ENCODE data around the gene DIP2C.
"Not testable (repeated sequence)": the region's sequence is repeated elsewhere in the genome, so short reads cannot be mapped to it uniquely, and the experiment has no call there.

DIP2C gene

DNA sequence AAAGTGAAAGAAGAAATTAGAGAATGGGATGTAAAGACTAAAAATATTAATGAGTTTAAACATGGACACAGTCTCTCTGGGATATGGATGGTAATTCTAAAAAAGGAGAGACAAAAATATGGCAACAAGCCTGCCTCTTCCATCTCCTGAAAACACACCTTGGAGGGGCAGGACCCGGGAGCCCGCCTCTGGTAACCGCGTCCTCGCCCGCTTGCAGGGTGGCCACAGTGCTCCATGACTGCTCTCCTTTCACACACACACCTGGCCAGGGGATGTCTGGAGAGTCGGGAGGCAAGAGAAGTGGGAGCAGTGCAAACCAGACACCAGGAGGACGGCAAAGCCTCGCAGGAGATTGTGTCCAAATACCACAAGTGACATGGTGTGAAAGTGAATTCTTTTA lies 387.9 kb downstream of the DIP2C start:
- DNase-seq (ENCODE audit: low spot score): no peak
- no peak for TF ChIP-seq CTCF (IDR thresholded peaks at IDR 0.05; ENCODE audit: borderline replicate concordance, control extremely low read depth, extremely low read depth, insufficient read depth, missing control alignments)
- in situ Hi-C loops (cut with MboI; ENCODE audit: low sequenced_read_pairs, unreplicated experiment): no loop called here

DNA sequence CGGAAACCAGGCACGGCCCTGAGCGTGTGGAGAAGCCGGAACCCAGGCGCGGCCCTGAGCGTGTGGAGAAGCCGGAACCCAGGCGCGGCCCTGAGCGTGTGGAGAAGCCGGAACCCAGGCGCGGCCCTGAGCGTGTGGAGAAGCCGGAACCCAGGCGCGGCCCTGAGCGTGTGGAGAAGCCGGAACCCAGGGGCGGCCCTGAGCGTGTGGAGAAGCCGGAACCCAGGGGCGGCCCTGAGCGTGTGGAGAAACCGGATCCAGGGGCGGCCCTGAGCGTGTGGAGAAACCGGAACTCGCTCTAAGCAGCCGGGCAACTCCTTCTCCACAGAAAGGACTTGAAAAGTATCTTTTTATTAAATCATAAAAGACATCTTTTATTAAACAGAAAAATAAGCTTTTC lies 388.9 kb downstream of the DIP2C start:
- DNase-seq (ENCODE audit: low spot score); in situ Hi-C loops (cut with MboI; ENCODE audit: low sequenced_read_pairs, unreplicated experiment): not testable (repeated sequence)

DNA sequence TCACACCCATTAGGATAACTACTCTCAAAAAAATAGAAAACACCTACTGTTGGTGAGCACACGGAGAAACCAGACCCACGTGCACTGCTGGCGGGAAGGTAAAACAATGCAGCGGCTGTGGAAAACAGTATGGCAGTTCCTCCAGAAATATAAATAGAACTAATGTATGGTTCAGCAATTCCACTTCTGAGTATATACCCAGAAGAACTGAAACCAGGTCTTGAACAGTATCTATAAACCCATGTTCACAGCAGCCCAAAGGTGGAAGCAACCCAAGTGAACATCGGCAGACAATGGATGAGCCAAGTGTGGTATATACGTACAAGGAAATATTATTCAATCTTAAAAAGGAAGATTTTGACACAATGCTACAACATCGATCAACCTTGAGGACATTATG lies 389.5 kb downstream of the DIP2C start:
- in situ Hi-C loops (cut with MboI; ENCODE audit: low sequenced_read_pairs, unreplicated experiment): no loop called here
- no peak for DNase-seq (ENCODE audit: low spot score)
- no peak for TF ChIP-seq CTCF (IDR thresholded peaks at IDR 0.05; ENCODE audit: borderline replicate concordance, control extremely low read depth, extremely low read depth, insufficient read depth, missing control alignments)

DNA sequence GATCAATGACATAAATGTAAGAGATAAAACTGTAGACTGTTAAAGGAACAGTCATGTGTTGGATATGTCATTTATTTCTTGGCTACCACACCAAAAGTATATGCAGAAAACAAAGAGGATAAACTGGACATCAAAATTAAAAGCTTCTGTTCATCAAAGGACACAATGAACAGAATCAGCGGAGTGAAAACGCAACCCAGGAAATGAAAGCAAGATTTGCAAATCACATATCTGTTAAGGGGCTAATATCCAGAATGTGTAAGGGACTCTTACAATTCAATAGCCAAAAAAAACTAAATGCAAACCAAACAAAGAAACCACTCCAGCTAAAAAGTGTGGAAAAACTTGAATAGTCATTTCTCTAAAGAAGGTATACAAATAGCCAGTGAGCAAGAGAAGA lies 390.0 kb downstream of the DIP2C start:
- in situ Hi-C loops (cut with MboI; ENCODE audit: low sequenced_read_pairs, unreplicated experiment): no loop called here
- no peak for DNase-seq (ENCODE audit: low spot score)
- no peak for TF ChIP-seq CTCF (IDR thresholded peaks at IDR 0.05; ENCODE audit: borderline replicate concordance, control extremely low read depth, extremely low read depth, insufficient read depth, missing control alignments)

DNA sequence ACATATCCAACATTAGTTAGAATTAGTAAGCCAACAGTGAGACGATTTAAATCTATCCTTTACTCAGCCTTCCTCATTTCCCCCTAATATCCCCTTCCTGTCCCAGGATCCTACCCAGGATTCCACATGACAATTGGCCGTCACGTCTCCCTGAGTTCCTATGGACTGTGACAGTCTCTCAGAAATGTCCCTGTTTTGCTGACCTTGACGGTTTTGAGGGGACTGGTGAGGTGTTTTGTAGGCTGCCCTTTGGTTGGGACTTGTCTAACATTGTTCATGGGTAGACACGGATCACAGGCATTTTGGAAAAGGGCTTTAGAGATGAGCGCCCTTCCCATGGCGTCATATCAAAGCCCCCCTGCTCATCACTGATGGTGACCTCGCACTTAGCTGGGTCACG lies 391.4 kb downstream of the DIP2C start:
- in situ Hi-C loops (cut with MboI; ENCODE audit: low sequenced_read_pairs, unreplicated experiment): no loop called here
- no peak for DNase-seq (ENCODE audit: low spot score)
- TF ChIP-seq CTCF (IDR thresholded peaks at IDR 0.05; ENCODE audit: borderline replicate concordance, control extremely low read depth, extremely low read depth, insufficient read depth, missing control alignments): no peak

GRCh38 chr10:297567-297966 lies 391.9 kb downstream of the DIP2C start:
- DNase-seq (ENCODE audit: low spot score): no peak
- in situ Hi-C loops (cut with MboI; ENCODE audit: low sequenced_read_pairs, unreplicated experiment): no loop called here
- TF ChIP-seq CTCF (IDR thresholded peaks at IDR 0.05; ENCODE audit: borderline replicate concordance, control extremely low read depth, extremely low read depth, insufficient read depth, missing control alignments): no peak

GRCh38 chr10:293636-294035 lies 395.8 kb downstream of the DIP2C start:
- no peak for DNase-seq (ENCODE audit: low spot score)
- in situ Hi-C loops (cut with MboI; ENCODE audit: low sequenced_read_pairs, unreplicated experiment): no loop called here
- no peak for TF ChIP-seq CTCF (IDR thresholded peaks at IDR 0.05; ENCODE audit: borderline replicate concordance, control extremely low read depth, extremely low read depth, insufficient read depth, missing control alignments)

All from GM13976 (cell line).